NCI-H146 (cell line): ENCODE results near the gene E2F6.

Experiments used
- DNase-seq: peaks from one replicate; lab custom pipeline; 2025; lab: John Stamatoyannopoulos, UW

The E2F6 gene

DNA sequence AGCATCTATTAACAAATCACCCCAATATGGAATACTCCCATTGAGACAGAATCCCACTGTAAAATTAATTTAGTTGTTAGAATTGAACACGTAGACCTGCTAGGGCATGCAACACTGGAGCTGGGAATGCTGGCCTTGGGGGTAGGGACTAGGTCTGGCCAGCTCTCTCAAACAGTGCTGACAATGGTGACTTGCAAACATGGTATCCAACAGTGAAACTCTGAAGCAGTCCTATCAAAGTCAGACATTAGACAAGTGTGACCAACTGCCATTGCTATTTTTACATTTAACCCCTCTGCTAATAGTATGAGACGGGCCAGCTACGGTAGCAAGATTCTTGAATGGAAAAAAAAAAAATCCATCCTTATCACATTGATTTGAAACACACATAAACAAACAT, 7.2 kb downstream of the E2F6 start:
- no peak for DNase-seq

DNA sequence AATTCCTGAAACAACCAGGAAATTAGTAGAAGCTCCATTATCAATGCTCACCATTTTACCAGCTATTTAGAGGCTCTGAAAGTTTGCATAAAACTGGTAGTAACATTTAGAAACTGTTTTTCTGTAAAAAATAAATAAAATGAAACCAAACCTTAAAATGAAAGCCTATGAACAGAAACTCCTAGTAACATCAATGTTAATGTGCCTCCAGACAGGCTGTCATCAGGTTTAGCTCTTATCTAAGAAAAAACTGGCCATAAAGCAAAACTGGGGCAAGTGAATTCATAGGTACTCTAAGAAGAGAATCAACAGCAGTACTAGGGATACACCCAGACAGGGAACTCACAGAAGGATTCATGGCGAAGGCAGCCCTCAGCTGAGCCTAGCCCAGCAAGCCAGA, 8.0 kb downstream of the E2F6 start:
- DNase-seq: no peak

DNA sequence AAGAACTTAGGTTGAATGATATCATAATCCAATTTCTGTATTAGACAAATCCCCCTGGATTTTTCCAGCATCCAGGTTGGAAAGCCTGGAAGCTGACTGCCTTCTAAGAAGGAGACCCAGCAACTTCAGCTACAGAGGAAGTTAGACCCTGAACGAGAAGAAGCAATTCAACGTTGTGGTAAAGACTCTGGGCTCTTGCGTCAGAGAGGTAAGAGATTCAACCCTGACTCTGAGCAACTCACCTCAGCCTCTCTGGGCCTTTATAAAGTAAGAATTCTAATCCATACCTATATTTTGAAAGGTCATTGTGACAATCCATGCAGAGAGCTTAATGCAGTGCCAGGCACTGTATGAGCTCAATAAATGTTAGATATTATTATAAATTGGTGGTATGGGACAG, 9.7 kb downstream of the E2F6 start:
- DNase-seq: no peak

- DNase-seq: no peak
These were observed 11.1 kb downstream of the E2F6 start for GRCh38 chr2:11454824-11455223.

DNA sequence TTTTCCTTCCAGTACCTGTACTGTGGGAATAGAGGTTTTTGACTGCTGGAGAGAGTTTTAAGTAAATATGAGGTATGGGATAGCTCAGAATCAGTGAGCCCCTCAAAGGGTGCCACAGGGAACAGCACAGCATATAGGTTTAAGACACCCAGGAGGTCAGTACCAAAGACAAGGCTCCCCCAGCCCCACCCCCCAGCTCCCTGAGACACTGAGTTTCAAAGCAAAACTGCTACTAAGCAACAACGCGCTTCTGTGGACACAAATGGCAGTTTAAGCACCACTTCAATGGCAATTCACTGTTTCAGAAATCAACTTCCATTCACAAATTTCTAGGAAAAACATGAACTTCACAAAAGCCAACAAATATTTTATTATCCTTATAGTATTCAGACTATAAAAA, 15.2 kb downstream of the E2F6 start:
- DNase-seq: no peak

DNA sequence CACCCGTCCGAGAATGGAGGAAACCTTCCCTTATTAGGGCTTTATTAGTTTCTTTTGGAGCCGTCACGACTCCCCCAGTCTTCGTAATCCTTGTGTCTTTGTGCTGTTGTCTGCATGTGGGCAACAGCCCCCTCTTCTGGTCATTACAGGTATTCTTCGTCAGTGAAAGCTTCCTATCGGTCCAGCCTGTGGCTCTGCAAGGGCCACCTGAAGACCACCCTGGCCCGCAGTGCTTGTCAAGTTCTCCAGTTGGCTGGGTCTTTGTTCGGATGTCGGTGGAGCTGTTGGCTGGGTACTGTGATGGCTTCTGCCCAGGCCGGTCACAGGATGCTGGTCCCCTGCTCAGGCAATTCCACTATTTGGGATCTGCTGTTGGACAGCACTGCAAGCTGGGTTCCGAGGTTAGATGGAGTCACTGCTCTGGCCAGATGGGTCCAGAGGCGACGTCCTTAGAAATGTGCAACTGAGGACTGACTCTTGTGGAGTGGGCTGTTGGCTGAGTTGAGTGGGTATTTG, 19.2 kb downstream of the E2F6 start:
- peak; percentile 27 for DNase-seq

DNA sequence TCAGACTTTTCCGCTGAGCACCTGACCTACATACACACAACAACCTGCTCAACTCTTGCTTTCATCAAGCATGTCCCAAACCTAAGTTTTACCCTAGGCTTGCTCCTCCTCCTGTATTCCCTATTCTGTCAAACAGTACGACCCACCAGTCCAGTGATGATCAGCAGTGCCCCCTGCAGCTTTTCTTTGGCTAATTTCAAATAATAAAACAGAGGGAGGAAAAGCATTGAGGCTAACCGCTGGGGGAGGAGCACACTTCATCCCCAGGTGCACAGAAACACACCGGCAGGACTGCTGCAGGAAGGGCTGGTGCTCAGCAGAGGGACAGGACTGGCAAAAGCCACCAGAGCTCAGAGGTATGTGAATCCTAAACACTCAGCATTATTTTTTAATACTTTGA, 21.2 kb downstream of the E2F6 start:
- DNase-seq: no peak

DNA sequence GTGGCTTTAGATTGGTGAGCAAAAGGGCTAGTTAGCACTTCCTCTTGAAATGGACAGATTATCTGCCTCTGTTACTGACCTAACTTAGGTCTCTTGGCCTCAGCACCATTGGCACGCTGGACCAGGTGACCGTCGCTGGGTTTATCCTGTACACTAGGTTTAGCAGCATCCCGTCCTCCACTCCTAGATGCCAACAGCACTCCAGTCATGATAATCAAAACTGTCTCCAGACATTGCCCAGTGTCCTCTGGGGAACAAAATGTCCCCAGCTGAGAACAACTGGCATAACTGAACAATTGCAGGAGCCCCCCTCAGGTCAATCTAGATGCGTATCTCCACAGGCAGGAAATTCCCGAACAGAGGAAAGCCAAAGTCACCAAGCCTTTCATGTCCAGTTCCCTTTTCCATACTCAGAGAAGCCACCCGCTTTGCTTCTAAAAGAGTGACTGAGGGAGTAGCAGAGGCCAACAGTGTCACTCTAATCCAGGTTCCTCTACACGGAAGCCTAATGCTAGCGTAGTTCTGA, 27.3 kb downstream of the E2F6 start:
- no peak for DNase-seq

DNA sequence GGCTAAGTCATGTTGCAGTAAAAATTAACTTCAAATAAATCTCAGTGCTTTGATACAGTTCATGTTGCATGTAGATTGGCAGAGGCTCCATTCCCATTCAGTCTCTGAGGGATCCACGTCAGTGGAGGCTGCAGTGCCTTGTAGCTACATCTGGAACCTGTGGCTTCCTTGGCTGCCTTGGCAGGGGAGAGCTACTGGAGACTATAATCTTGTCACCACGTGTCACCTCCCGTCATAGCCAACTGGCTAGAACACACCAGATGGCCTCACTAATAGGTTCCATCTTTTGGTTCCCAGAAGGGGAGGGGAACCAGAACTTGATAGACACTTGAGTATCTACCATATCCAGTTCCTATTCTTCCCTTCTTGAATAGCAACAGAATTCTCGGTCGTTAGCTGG, 28.4 kb downstream of the E2F6 start:
- DNase-seq: no peak

- no peak for DNase-seq
These were observed 30.9 kb downstream of the E2F6 start for GRCh38 chr2:11435036-11435435.

- no peak for DNase-seq
These were observed 31.5 kb downstream of the E2F6 start for GRCh38 chr2:11434443-11434842.

- DNase-seq: no peak
These were observed 32.1 kb downstream of the E2F6 start for GRCh38 chr2:11433822-11434221.

GRCh38 chr2:11430729-11431128, 35.2 kb downstream of the E2F6 start:
- no peak for DNase-seq

DNA sequence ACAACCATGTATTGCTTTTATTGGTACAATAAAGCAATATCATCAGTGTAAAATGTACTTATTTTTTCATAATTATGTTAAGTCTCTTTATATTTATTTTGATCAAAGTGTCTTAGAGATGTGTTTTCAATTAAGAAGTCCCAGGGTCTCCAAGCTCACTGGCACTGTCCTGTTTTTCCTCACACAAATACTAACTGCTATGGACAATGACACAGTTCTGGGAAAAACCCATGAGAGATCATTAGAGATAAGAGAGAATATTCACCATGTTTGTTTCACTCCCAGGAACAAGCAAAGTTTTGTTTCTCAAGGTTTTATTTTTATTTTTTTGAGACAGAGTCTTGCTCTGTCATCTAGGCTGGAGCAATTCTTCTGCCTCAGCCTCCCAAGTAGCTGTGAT, 38.7 kb downstream of the E2F6 start:
- DNase-seq: no peak

DNA sequence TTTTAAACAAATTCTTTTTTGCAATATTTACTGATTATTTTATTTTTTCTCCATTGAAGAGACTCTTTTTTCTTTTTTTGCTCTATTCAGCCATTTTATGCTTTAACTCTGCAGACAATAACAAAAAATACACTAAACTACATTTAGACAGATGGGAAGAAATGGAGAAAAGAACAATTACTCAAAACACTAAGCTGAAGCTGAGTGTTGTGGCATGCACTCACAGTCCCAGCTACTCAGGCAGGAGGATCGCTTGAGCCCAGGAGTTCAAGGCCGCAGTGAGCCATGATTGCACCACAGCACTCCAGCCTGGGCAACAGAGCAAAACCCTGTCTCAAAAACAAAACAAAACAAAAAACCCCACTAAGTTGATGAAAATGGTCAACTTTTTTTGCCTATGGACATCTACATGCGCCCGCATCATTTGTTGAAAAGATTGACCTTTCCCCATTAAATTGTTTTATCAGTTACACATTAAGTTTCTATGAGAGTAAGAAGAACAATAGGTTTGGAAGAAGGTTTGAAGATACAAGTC, 43.0 kb downstream of the E2F6 start:
- no peak for DNase-seq

- no peak for DNase-seq
These were observed 43.5 kb downstream of the E2F6 start for GRCh38 chr2:11422491-11422865.

DNA sequence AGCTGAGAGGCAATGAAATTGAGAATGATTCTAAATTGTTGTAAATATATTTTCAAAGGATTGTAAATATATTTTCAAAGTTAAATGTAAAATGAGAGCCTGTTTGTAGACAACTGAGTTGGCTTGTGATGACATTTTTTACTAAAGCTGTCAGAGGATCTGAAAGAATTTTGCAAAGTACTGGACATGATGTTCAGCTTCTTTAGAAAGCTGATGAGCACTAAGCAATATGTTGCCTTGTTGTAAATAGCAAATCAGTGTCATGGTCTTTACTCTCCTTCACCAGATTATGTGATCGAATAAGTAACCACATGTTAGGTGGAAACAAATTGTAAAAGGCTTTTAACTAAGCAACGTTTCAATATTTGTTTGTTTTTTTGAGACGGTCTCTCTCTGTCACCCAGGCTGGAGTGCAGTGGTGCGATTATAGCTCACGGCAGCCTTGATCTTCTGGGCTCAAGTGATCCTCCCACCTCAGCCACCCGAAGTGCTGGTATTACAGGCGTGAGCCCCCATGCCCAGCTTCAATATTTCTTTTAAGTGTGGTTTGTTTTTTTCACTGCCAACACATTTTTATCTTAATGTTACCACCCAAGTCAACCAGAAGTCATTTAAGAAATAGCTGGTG, 44.0 kb downstream of the E2F6 start:
- DNase-seq: no peak

DNA sequence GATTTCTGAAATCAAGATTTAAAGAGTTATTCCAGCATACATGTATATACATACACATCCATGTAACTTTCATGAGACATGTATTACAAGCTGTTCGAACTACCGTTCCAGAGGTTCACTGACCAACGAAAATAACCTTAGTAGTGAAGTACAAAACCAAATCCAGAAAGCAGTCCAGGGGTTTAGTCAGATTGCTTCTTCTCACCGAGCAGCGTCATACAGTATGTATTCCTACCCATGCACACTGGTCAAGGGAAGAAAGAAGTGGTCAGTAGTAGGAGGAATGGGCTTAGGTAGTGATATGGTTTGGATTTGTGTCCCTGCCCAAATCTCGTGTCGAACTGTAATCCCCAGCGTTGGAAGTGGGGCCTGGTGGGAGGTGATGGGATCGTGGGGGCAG, 45.3 kb downstream of the E2F6 start:
- no peak for DNase-seq

- no peak for DNase-seq
These were observed 45.8 kb downstream of the E2F6 start for GRCh38 chr2:11420190-11420589.

DNA sequence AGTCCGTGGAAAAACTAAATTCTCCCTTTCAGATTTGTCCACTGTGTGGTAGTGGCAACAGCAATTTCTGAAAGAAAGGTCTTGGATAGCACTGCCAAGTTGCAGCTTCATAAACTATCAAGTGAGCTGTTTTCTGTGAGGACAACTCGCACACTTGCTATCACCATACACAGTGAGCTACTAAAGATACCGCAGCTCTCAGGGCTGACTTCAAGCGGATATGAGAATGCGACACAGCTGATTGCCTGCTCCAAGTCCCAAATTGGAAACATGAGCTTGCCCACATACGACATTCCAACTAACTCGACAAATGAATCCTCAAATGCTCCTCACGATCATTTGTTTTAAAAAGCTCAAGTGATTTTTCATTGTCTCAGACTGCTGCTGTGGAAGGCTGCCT, 46.2 kb downstream of the E2F6 start:
- DNase-seq: no peak

- peak; percentile 23 for DNase-seq
These were observed 47.9 kb downstream of the E2F6 start for GRCh38 chr2:11417946-11418585.

DNA sequence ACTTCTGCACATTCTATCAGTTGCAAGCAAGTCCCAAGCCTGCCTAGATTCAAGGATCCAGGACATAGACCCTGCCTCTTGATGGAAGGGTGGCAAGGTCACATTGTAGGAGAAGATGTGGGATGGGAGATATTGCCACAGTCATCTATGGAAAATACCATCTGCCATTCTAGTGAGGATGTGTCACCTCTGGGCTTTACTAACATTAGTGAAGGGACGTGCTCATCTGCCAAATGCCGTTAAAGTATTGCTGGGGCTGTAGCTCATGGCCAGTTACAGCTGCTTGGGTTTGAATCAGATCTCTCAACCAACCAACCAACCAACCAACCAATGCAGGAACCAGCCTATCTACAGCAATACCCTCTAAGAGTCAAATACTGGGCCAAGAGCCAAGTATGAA, 49.0 kb downstream of the E2F6 start:
- DNase-seq: no peak

GRCh38 chr2:11416186-11416585, 49.8 kb downstream of the E2F6 start:
- no peak for DNase-seq
